Right lobe of liver (tissue), 4 donors: Measurements from ENCODE around the gene ANKLE1.

Experiments
- CTCF ChIP-seq, 4 donors: fragments of 200-600 bp in 3 of 4; fragments of 450-650 bp in 1 of 4; IDR thresholded peaks; one replicate each; pipeline versions ENCODE4 v1.5.1 to v1.8.0; 2016 to 2022; ENCODE audit warnings: antibody characterized with exemption in 4 of 4, mild to moderate bottlenecking in 2 of 4
- POLR2A ChIP-seq: fragments of 450-650 bp; IDR thresholded peaks from one replicate; pipeline ENCODE4 v1.6.1; 2017; ENCODE audit warnings: antibody characterized with exemption, mild to moderate bottlenecking
- donor health status: DM: no; HTN: no; CAD: no.
- donor health status: DM: no; HTN: no; CAD: no.
- donor health status: DM: no; HTN: yes; CAD: no.

DNA sequence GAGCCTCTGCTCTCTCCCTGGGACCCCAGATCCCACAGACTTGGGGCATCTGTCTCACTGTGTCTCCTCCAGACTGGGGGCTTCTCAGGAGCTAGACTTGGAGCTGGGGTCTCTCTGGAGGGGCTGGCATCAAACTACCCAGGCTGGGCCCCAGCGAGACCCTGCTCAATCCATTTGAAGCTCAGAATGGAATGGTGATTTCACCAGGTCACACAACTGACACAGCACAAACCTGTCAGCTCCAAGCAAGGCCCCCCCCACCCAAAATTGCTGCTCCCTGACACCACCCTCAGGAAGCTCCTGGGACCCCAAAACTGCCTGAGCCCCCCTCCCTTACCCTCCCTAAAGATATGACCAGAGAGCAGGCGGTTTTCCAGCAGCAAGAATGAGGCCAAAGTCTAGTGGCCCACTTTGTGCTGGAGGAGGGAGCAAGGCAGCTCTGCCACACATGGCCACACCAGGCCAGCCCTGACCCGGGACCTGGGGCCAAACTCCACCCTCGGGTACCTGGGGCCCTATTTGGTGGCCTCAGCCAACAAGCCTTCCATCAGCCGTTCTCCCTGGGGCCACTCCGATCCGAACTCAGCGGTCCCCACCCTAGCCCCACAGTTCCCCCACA lies 38.4 kb upstream of the ANKLE1 start:
- TF ChIP-seq POLR2A (no peak), CTCF (IDR thresholded peaks at IDR 0.05) (no peak)
